GM18499 (cell line): ENCODE data around the gene MUSK.
A peak's percentile ranks its signal among the peaks of the same experiment; 100 is the strongest.

ENCODE experiments used
- ATAC-seq: cut with Tn5 transposase; IDR thresholded peaks from one replicate; pipeline ENCODE4 v1.9.1; 2021; ENCODE audit warnings: moderate number of reproducible peaks; ENCODE audit not compliant: insufficient read depth, unreplicated experiment

Gene MUSK

GRCh38 chr9:110668570-110669167, at the start of gene MUSK:
Gene MUSK (plus strand): TSS chr9:110668791. CDS start chr9:110668905, 114 bp downstream.
- no peak for ATAC-seq

GRCh38 chr9:110619831-110620230, 48.8 kb upstream of the MUSK start:
- ATAC-seq = no peak

- no peak for ATAC-seq
Measured at GRCh38 chr9:110620726-110621125, 47.9 kb upstream of the MUSK start.

GRCh38 chr9:110622368-110622767, 46.2 kb upstream of the MUSK start:
- no peak for ATAC-seq

- no peak for ATAC-seq
Measured at GRCh38 chr9:110623462-110624025, 45.0 kb upstream of the MUSK start.

- ATAC-seq = peak; percentile 95
Measured at GRCh38 chr9:110626101-110626829, 42.3 kb upstream of the MUSK start.

GRCh38 chr9:110635589-110635988, 33.0 kb upstream of the MUSK start:
- ATAC-seq = no peak

GRCh38 chr9:110638381-110638954, 30.1 kb upstream of the MUSK start:
- no peak for ATAC-seq

GRCh38 chr9:110640736-110641135, 27.9 kb upstream of the MUSK start:
- ATAC-seq = no peak

GRCh38 chr9:110641293-110641692, 27.3 kb upstream of the MUSK start:
- ATAC-seq = no peak

- ATAC-seq = no peak
Measured at GRCh38 chr9:110648696-110649095, 19.9 kb upstream of the MUSK start.

- ATAC-seq = no peak
Measured at GRCh38 chr9:110650261-110650660, 18.3 kb upstream of the MUSK start.

GRCh38 chr9:110650991-110651411, 17.6 kb upstream of the MUSK start:
- ATAC-seq = no peak

GRCh38 chr9:110655754-110656641, 12.6 kb upstream of the MUSK start:
- ATAC-seq = no peak

- no peak for ATAC-seq
Measured at GRCh38 chr9:110659891-110660541, 8.6 kb upstream of the MUSK start.

- no peak for ATAC-seq
Measured at GRCh38 chr9:110669433-110669832, 842 bp downstream of the MUSK start.

GRCh38 chr9:110671849-110672248, 3.3 kb downstream of the MUSK start:
- no peak for ATAC-seq

- ATAC-seq = no peak
Measured at GRCh38 chr9:110672873-110673510, 4.4 kb downstream of the MUSK start.

GRCh38 chr9:110687497-110687896, 18.9 kb downstream of the MUSK start:
- no peak for ATAC-seq
